ENCODE results near the gene COA5. TPM values are rescaled to one million over a fixed set of nuclear protein-coding genes. Genes with fewer than 3 reads are reported as not detected.

COA5 gene
- total RNA-seq, 1 experiment from 2014 or later, result 23.7 TPM

GRCh38 chr2:98576666-98577312 lies 31.5 kb downstream of the COA5 start:
- BruUV-seq (replicated peaks), result no TSS peak
- Histone ChIP-seq H3K9me3 (ENCODE audit: low read depth, low read length, poor library complexity, severe bottlenecking) (no peaks in the 10 kb centered on the region), H3K27ac (ENCODE audit: low read depth, low read length, poor library complexity, severe bottlenecking) (no peak overlapping the region), H3K27me3 (replicated peaks; ENCODE audit: insufficient read depth, low read depth, low read length, poor library complexity) (no peaks in the 10 kb centered on the region), H3K36me3 (ENCODE audit: insufficient read depth, low read length, poor library complexity, severe bottlenecking) (peaks cover 3% of the 10 kb centered on the region), H3K4me3 (ENCODE audit: low read depth, low read length, poor library complexity, severe bottlenecking) (no peak overlapping the region), H3K4me1 (ENCODE audit: insufficient read depth, low read length, poor library complexity, severe bottlenecking) (no peaks in the 10 kb centered on the region)
- intact Hi-C loops (cut with micrococcal nuclease; ENCODE audit: unreplicated experiment), result no loop called here
- ChIA-PET POLR2A (ENCODE audit: low non-redundant PET) (no interaction called here), CTCF (no interaction called here)
- TF ChIP-seq EZH2 (IDR thresholded peaks at IDR 0.05; ENCODE audit: borderline replicate concordance, low read depth, low read length, poor library complexity, severe bottlenecking), result no peak
- TF ChIP-seq, protein P1, sequence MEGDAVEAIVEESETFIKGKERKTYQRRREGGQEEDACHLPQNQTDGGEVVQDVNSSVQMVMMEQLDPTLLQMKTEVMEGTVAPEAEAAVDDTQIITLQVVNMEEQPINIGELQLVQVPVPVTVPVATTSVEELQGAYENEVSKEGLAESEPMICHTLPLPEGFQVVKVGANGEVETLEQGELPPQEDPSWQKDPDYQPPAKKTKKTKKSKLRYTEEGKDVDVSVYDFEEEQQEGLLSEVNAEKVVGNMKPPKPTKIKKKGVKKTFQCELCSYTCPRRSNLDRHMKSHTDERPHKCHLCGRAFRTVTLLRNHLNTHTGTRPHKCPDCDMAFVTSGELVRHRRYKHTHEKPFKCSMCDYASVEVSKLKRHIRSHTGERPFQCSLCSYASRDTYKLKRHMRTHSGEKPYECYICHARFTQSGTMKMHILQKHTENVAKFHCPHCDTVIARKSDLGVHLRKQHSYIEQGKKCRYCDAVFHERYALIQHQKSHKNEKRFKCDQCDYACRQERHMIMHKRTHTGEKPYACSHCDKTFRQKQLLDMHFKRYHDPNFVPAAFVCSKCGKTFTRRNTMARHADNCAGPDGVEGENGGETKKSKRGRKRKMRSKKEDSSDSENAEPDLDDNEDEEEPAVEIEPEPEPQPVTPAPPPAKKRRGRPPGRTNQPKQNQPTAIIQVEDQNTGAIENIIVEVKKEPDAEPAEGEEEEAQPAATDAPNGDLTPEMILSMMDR (conservative IDR thresholded peaks at IDR 0.05; ENCODE audit: low read depth, low read length), result no peak
- DNase-seq (ENCODE audit: low spot score), result no peak

- no peak for DNase-seq (ENCODE audit: low spot score)
- intact Hi-C loops (cut with micrococcal nuclease; ENCODE audit: unreplicated experiment), result no loop called here
- Histone ChIP-seq H3K27me3 (replicated peaks; ENCODE audit: insufficient read depth, low read depth, low read length, poor library complexity) (no peaks in the 10 kb centered on the region), H3K9me3 (ENCODE audit: low read depth, low read length, poor library complexity, severe bottlenecking) (no peaks in the 10 kb centered on the region), H3K4me3 (ENCODE audit: low read depth, low read length, poor library complexity, severe bottlenecking) (no peak overlapping the region), H3K36me3 (ENCODE audit: insufficient read depth, low read length, poor library complexity, severe bottlenecking) (peaks cover 13% of the 10 kb centered on the region), H3K4me1 (ENCODE audit: insufficient read depth, low read length, poor library complexity, severe bottlenecking) (no peaks in the 10 kb centered on the region), H3K27ac (ENCODE audit: low read depth, low read length, poor library complexity, severe bottlenecking) (no peak overlapping the region)
- CTCF ChIA-PET, result no interaction called here
- no TSS peak for BruUV-seq (replicated peaks)
- POLR2A ChIA-PET (ENCODE audit: low non-redundant PET), result no interaction called here
- TF ChIP-seq EZH2 (IDR thresholded peaks at IDR 0.05; ENCODE audit: borderline replicate concordance, low read depth, low read length, poor library complexity, severe bottlenecking), result no peak
- TF ChIP-seq, protein P1 (conservative IDR thresholded peaks at IDR 0.05; ENCODE audit: low read depth, low read length), result no peak
Measured at GRCh38 chr2:98573426-98573825, 34.9 kb downstream of the COA5 start.

GRCh38 chr2:98572676-98573075 lies 35.6 kb downstream of the COA5 start:
- DNase-seq (ENCODE audit: low spot score), result no peak
- no peak for TF ChIP-seq EZH2 (IDR thresholded peaks at IDR 0.05; ENCODE audit: borderline replicate concordance, low read depth, low read length, poor library complexity, severe bottlenecking)
- H3K4me3 ChIP-seq (ENCODE audit: low read depth, low read length, poor library complexity, severe bottlenecking), result no peak overlapping the region
- no peaks in the 10 kb centered on the region for H3K27me3 ChIP-seq (replicated peaks; ENCODE audit: insufficient read depth, low read depth, low read length, poor library complexity)
- no peaks in the 10 kb centered on the region for H3K4me1 ChIP-seq (ENCODE audit: insufficient read depth, low read length, poor library complexity, severe bottlenecking)
- BruUV-seq (replicated peaks), result no TSS peak
- H3K36me3 ChIP-seq (ENCODE audit: insufficient read depth, low read length, poor library complexity, severe bottlenecking), result peaks cover 13% of the 10 kb centered on the region
- intact Hi-C loops (cut with micrococcal nuclease; ENCODE audit: unreplicated experiment), result no loop called here
- ChIA-PET POLR2A (ENCODE audit: low non-redundant PET) (no interaction called here), CTCF (no interaction called here)
- H3K9me3 ChIP-seq (ENCODE audit: low read depth, low read length, poor library complexity, severe bottlenecking), result no peaks in the 10 kb centered on the region
- H3K27ac ChIP-seq (ENCODE audit: low read depth, low read length, poor library complexity, severe bottlenecking), result no peak overlapping the region

DNA sequence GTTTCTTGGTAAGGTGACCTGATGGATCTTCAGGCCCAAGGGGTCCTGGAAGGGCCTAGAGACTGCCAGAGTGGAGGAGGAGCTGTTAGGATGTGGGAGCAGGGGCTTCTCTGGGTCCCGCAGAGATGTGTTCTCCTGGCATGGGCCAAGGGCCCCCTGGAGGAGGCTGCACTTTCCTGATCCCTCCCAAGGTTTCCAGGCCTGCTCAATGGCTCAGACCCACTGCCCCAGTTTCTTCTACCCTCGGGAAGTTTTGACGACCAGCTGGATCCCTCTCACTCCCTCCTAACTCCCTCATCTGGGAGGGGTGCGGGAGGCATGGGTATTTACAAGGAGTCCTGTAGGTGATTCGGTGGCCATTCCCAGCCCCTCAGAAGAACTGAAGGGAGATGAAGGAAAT lies 36.1 kb downstream of the COA5 start:
- H3K27me3 ChIP-seq (replicated peaks; ENCODE audit: insufficient read depth, low read depth, low read length, poor library complexity), result no peaks in the 10 kb centered on the region
- ChIA-PET POLR2A (ENCODE audit: low non-redundant PET) (no interaction called here), CTCF (no interaction called here)
- intact Hi-C loops (cut with micrococcal nuclease; ENCODE audit: unreplicated experiment), result no loop called here
- no peak for TF ChIP-seq EZH2 (IDR thresholded peaks at IDR 0.05; ENCODE audit: borderline replicate concordance, low read depth, low read length, poor library complexity, severe bottlenecking)
- TF ChIP-seq, protein P1 (conservative IDR thresholded peaks at IDR 0.05; ENCODE audit: low read depth, low read length), result no peak
- H3K4me3 ChIP-seq (ENCODE audit: low read depth, low read length, poor library complexity, severe bottlenecking), result no peak overlapping the region
- H3K4me1 ChIP-seq (ENCODE audit: insufficient read depth, low read length, poor library complexity, severe bottlenecking), result no peaks in the 10 kb centered on the region
- no peak overlapping the region for H3K27ac ChIP-seq (ENCODE audit: low read depth, low read length, poor library complexity, severe bottlenecking)
- BruUV-seq (replicated peaks), result no TSS peak
- peaks cover 13% of the 10 kb centered on the region for H3K36me3 ChIP-seq (ENCODE audit: insufficient read depth, low read length, poor library complexity, severe bottlenecking)
- H3K9me3 ChIP-seq (ENCODE audit: low read depth, low read length, poor library complexity, severe bottlenecking), result no peaks in the 10 kb centered on the region
- DNase-seq (ENCODE audit: low spot score), result no peak

All from A673 (cell line).